Keratinocyte (primary cell): ENCODE data around the gene CRHR2. TPM values are rescaled to one million over a fixed set of nuclear protein-coding genes. Genes with fewer than 3 reads are reported as not detected.

Source experiments
- DNase-seq: peaks from one replicate; pipeline ENCODE4 v3.0.0-alpha.2; 2011; ENCODE audit warnings: low read depth, missing footprints, low spot score
- FAIRE-seq: peaks from 2 replicates; lab custom pipeline; 2011; peaks lifted over from hg19 to GRCh38; lab: Jason Lieb, UNC
- H2AFZ ChIP-seq: 2 replicates; pipeline ENCODE4 v1.6.0; 2012; ENCODE audit warnings: low read length, control low read depth, inconsistent platforms; ENCODE audit not compliant: control insufficient read depth
- H3K27ac ChIP-seq: 2 replicates; pipeline ENCODE4 v1.5.1; 2011; ENCODE audit warnings: low read length; ENCODE audit not compliant: control insufficient read depth, insufficient read depth
- H3K27me3 ChIP-seq: 3 replicates; pipeline ENCODE4 v1.6.0; 2011; ENCODE audit warnings: low read length; ENCODE audit not compliant: control insufficient read depth, insufficient read depth; ENCODE audit errors: extremely low read depth
- H3K36me3 ChIP-seq, 2 experiments: 2 replicates in 1 of 2; 3 replicates in 1 of 2; pipeline ENCODE4 v1.5.1; 2011; ENCODE audit warnings: low read length in 2 of 2, mild to moderate bottlenecking in 1 of 2; ENCODE audit not compliant: control insufficient read depth in 2 of 2, insufficient read depth in 2 of 2; ENCODE audit errors: extremely low read depth in 1 of 2
- H3K4me1 ChIP-seq: 3 replicates; pipeline ENCODE4 v1.5.1; 2011; ENCODE audit warnings: low read length; ENCODE audit not compliant: control insufficient read depth, insufficient read depth; ENCODE audit errors: extremely low read depth
- H3K4me2 ChIP-seq: 3 replicates; pipeline ENCODE4 v1.6.0; 2011; ENCODE audit warnings: low read depth, low read length; ENCODE audit not compliant: control insufficient read depth, insufficient read depth; ENCODE audit errors: extremely low read depth
- H3K4me3 ChIP-seq, 3 experiments: fragments of 200-600 bp in 1 of 3; sonication (generic) in 1 of 3; 2 replicates in 2 of 3; 3 replicates in 1 of 3; pipeline ENCODE4 v1.5.1; 2011 to 2016; ENCODE audit warnings: low read length in 3 of 3, mild to moderate bottlenecking in 3 of 3, control low read depth in 2 of 3, inconsistent platforms in 1 of 3, low read depth in 1 of 3, mixed read lengths in 1 of 3, mixed run types in 1 of 3, moderate library complexity in 1 of 3; ENCODE audit not compliant: control insufficient read depth in 2 of 3, insufficient read depth in 2 of 3; ENCODE audit errors: extremely low read depth in 1 of 3
- H3K79me2 ChIP-seq: 2 replicates; pipeline ENCODE4 v1.6.0; 2012; ENCODE audit warnings: low read length; ENCODE audit not compliant: control insufficient read depth, insufficient read depth
- H3K9ac ChIP-seq: 3 replicates; pipeline ENCODE4 v1.6.0; 2011; ENCODE audit warnings: low read length; ENCODE audit not compliant: control insufficient read depth, insufficient read depth; ENCODE audit errors: extremely low read depth
- H3K9me1 ChIP-seq: 3 replicates; pipeline ENCODE4 v1.6.0; 2011; ENCODE audit warnings: low read length; ENCODE audit not compliant: control insufficient read depth, insufficient read depth; ENCODE audit errors: extremely low read depth
- H3K9me3 ChIP-seq: 2 replicates; pipeline ENCODE4 v1.5.1; 2012; ENCODE audit warnings: low read depth, low read length; ENCODE audit not compliant: control insufficient read depth
- H4K20me1 ChIP-seq: 3 replicates; pipeline ENCODE4 v1.6.0; 2011; ENCODE audit warnings: low read length; ENCODE audit not compliant: control insufficient read depth, insufficient read depth; ENCODE audit errors: extremely low read depth
- EZH2 ChIP-seq: IDR thresholded peaks from one replicate; pipeline ENCODE4 v1.6.1; 2012; ENCODE audit warnings: inconsistent platforms, mild to moderate bottlenecking, low read length, moderate library complexity
- dilution Hi-C: fragments of 300-500 bp; cut with MboI; formaldehyde crosslinking; loops from one replicate; pipeline ENCODE4 v1.7.0; 2020; ENCODE audit warnings: low sequenced_read_pairs; ENCODE audit not compliant: extremely low pct_ligation_motif_present
- polyA plus RNA-seq, 5 experiments: library from polyadenylated mRNA; depleted of rRNA in 3 of 5; stranded (reverse) in 3 of 5; stranded (forward) in 1 of 5; unstranded in 1 of 5; fragments of >200 nt; gene quantifications; 1 replicate in 1 of 5; 2 replicates in 3 of 5; 3 replicates in 1 of 5; pipeline versions ENCODE4 v1.2.1 to v1.2.3, GENCODE V29; 2011 to 2012; ENCODE audit warnings: missing spikeins in 2 of 5, low read depth in 1 of 5, low replicate concordance in 1 of 5
- TF ChIP-seq, protein P1 (sequence below), 3 experiments: IDR thresholded peaks in 1 of 3; conservative IDR thresholded peaks in 1 of 3; optimal IDR thresholded peaks in 1 of 3; 2 replicates in 2 of 3; 3 replicates in 1 of 3; pipeline versions ENCODE3 to v1.5.1; 2011; ENCODE audit warnings: low read length in 3 of 3, mild to moderate bottlenecking in 3 of 3, moderate library complexity in 2 of 3, control low read depth in 1 of 3, inconsistent platforms in 1 of 3; ENCODE audit not compliant: insufficient read depth in 2 of 3; ENCODE audit errors: extremely low read depth in 1 of 3

CRHR2 gene
- polyA plus RNA-seq, 1 donor (not counting 4 experiments of a cell fraction or from before 2014, with no cell fraction given) = not detected

DNA sequence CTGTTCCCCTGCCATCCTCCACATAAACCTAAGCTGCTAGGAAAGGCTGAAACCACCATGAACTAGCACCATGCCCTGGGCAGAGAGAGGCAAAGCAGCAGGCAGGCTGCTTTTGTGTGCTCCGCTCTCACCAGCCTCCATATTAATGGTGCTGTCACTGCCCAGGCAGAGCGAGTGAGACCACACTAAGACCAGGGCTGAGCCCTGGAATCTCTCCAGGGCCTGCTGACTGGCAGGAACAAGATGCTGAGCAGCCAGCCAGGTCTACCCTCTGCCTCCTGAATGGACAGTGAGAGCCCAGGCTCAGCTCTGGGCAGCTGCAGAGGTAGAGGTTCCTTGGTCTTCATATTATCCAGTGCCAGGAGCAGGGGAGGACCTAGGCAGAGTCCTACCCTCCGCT, 1.6 kb upstream of the CRHR2 start:
- no peak for TF ChIP-seq EZH2
- TF ChIP-seq, protein P1, sequence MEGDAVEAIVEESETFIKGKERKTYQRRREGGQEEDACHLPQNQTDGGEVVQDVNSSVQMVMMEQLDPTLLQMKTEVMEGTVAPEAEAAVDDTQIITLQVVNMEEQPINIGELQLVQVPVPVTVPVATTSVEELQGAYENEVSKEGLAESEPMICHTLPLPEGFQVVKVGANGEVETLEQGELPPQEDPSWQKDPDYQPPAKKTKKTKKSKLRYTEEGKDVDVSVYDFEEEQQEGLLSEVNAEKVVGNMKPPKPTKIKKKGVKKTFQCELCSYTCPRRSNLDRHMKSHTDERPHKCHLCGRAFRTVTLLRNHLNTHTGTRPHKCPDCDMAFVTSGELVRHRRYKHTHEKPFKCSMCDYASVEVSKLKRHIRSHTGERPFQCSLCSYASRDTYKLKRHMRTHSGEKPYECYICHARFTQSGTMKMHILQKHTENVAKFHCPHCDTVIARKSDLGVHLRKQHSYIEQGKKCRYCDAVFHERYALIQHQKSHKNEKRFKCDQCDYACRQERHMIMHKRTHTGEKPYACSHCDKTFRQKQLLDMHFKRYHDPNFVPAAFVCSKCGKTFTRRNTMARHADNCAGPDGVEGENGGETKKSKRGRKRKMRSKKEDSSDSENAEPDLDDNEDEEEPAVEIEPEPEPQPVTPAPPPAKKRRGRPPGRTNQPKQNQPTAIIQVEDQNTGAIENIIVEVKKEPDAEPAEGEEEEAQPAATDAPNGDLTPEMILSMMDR (optimal IDR thresholded peaks at IDR 0.05 in 1 of 3, IDR thresholded peaks at IDR 0.05 in 1 of 3, conservative IDR thresholded peaks at IDR 0.05 in 1 of 3; ENCODE audit: extremely low read depth in 1 of 3, insufficient read depth in 2 of 3, low read length in 3 of 3) = no peak
- Histone ChIP-seq H3K4me2 (no peak overlapping the region), H3K27ac (no peak overlapping the region), H3K9me3 (no peaks in the 10 kb centered on the region), H3K79me2 (no peaks in the 10 kb centered on the region), H3K9ac (no peak overlapping the region), H3K9me1 (no peaks in the 10 kb centered on the region), H3K4me1 (no peaks in the 10 kb centered on the region), H3K4me3 (no peak overlapping the region), H3K36me3 (no peaks in the 10 kb centered on the region), H3K27me3 (peaks cover 71% of the 10 kb centered on the region), H4K20me1 (peaks cover 2% of the 10 kb centered on the region), H2AFZ (no peak overlapping the region)
- dilution Hi-C loops = no loop called here
- DNase-seq (no peak), FAIRE-seq (no peak)

DNA sequence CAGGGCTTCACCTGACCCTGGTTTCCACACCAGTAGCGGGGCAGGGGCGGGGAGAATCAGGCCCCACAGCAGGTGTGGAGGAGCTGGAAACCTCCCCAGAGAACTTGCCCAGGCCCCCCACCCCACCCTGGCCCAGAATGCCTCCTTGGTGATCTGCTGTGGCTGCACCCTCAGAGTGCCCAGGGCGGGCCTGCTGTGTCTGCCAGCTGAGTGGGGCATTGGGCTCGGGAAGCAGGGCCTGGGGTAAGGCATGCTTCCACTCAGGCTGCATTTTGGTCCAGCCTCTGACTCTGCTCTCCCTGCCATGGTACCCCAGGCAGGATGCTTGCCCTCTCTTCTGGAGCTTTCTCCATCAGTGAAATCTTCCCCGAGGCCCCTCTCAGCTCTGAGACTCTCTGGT, 1.1 kb upstream of the CRHR2 start:
- peaks cover 76% of the 10 kb centered on the region for H3K27me3 ChIP-seq
- no peak overlapping the region for H3K9ac ChIP-seq
- H4K20me1 ChIP-seq = peaks cover 2% of the 10 kb centered on the region
- H2AFZ ChIP-seq = no peak overlapping the region
- no peak for TF ChIP-seq EZH2
- TF ChIP-seq, protein P1 (optimal IDR thresholded peaks at IDR 0.05 in 1 of 3, IDR thresholded peaks at IDR 0.05 in 1 of 3, conservative IDR thresholded peaks at IDR 0.05 in 1 of 3; ENCODE audit: extremely low read depth in 1 of 3, insufficient read depth in 2 of 3, low read length in 3 of 3) = no peak
- no peak overlapping the region for H3K27ac ChIP-seq
- no peaks in the 10 kb centered on the region for H3K9me3 ChIP-seq
- DNase-seq = no peak
- no peak overlapping the region for H3K4me2 ChIP-seq
- no peaks in the 10 kb centered on the region for H3K79me2 ChIP-seq
- H3K36me3 ChIP-seq = no peaks in the 10 kb centered on the region
- no peak for FAIRE-seq
- no peaks in the 10 kb centered on the region for H3K4me1 ChIP-seq
- H3K4me3 ChIP-seq = no peak overlapping the region
- no peaks in the 10 kb centered on the region for H3K9me1 ChIP-seq
- dilution Hi-C loops = no loop called here
